HEK293 (cell line): ENCODE data around the gene YIPF1.

Experiments used
- CTCF ChIA-PET: fragments of 350-600 bp; formaldehyde crosslinking; extraction: SDS; loops from one replicate; lab custom pipeline; 2021; ENCODE audit warnings: antibody characterized with exemption; lab: Yijun Ruan, JAX
- POLR2A ChIA-PET: fragments of 300-600 bp; formaldehyde crosslinking; extraction: SDS; loops from one replicate; lab custom pipeline; 2020; ENCODE audit warnings: antibody characterized with exemption, inconsistent platforms; lab: Yijun Ruan, JAX
- H3K27ac ChIP-seq: fragments of 200-500 bp; sonication (Bioruptor generic); 2 replicates; pipeline ENCODE4 v1.5.1; 2014; ENCODE audit warnings: low read depth, low read length, control low read depth, inconsistent platforms; ENCODE audit errors: extremely low read depth
- H3K36me3 ChIP-seq, 2 experiments: fragments of 200-500 bp in 1 of 2; sonication (Bioruptor generic) in 1 of 2; 1 replicate in 1 of 2; 2 replicates in 1 of 2; pipeline ENCODE4 v1.5.1; 2014 to 2017; ENCODE audit warnings: inconsistent platforms in 2 of 2, low read length in 2 of 2; ENCODE audit not compliant: control insufficient read depth in 2 of 2, insufficient read depth in 1 of 2
- H3K4me1 ChIP-seq: fragments of 200-500 bp; sonication (Bioruptor generic); 2 replicates; pipeline ENCODE4 v1.5.1; 2014; ENCODE audit warnings: mild to moderate bottlenecking, low read length, inconsistent platforms; ENCODE audit not compliant: control insufficient read depth, insufficient read depth
- H3K4me3 ChIP-seq: 2 replicates; pipeline ENCODE4 v1.5.1; 2011; ENCODE audit warnings: low read depth, mild to moderate bottlenecking, control low read depth, low read length, moderate library complexity
- H3K9me3 ChIP-seq: fragments of 200-500 bp; sonication (Bioruptor generic); 2 replicates; pipeline ENCODE4 v1.5.1; 2014; ENCODE audit warnings: low read depth, low read length, inconsistent platforms; ENCODE audit not compliant: control insufficient read depth, insufficient read depth
- KLF16 ChIP-seq: fragments of 450-650 bp; formaldehyde crosslinking; IDR thresholded peaks from 2 replicates; pipeline ENCODE4 v1.5.1; 2017; ENCODE audit warnings: missing biosample characterization, missing genetic modification characterization
- OVOL3 ChIP-seq: fragments of 450-650 bp; formaldehyde crosslinking; IDR thresholded peaks from 2 replicates; pipeline ENCODE4 v1.5.1; 2016; ENCODE audit warnings: missing biosample characterization, missing genetic modification characterization
- PRDM4 ChIP-seq: fragments of 450-650 bp; formaldehyde crosslinking; IDR thresholded peaks from 2 replicates; pipeline ENCODE4 v1.5.1; 2017; ENCODE audit warnings: missing biosample characterization, missing genetic modification characterization
- REPIN1 ChIP-seq: fragments of 450-650 bp; formaldehyde crosslinking; IDR thresholded peaks from 2 replicates; pipeline ENCODE4 v1.5.1; 2017; ENCODE audit warnings: missing biosample characterization, missing genetic modification characterization, low read depth
- SP3 ChIP-seq: fragments of 450-650 bp; formaldehyde crosslinking; IDR thresholded peaks from 2 replicates; pipeline ENCODE4 v1.5.1; 2016; ENCODE audit warnings: missing biosample characterization, missing genetic modification characterization
- ZNF10 ChIP-seq: fragments of 450-650 bp; formaldehyde crosslinking; IDR thresholded peaks from 2 replicates; pipeline ENCODE4 v1.5.1; 2017; ENCODE audit warnings: missing biosample characterization, missing genetic modification characterization
- ZNF157 ChIP-seq: fragments of 450-650 bp; formaldehyde crosslinking; IDR thresholded peaks from 2 replicates; pipeline ENCODE4 v1.5.1; 2016; ENCODE audit warnings: missing biosample characterization, missing genetic modification characterization
- ZNF423 ChIP-seq: fragments of 450-650 bp; formaldehyde crosslinking; IDR thresholded peaks from 2 replicates; pipeline ENCODE4 v1.5.1; 2016; ENCODE audit warnings: missing biosample characterization, missing genetic modification characterization
- ZNF426 ChIP-seq: fragments of 450-650 bp; formaldehyde crosslinking; IDR thresholded peaks from 2 replicates; pipeline ENCODE4 v1.5.1; 2017; ENCODE audit warnings: missing biosample characterization, missing genetic modification characterization, mild to moderate bottlenecking, inconsistent platforms, moderate library complexity
- ZNF501 ChIP-seq: fragments of 450-650 bp; formaldehyde crosslinking; IDR thresholded peaks from 2 replicates; pipeline ENCODE4 v1.5.1; 2016; ENCODE audit warnings: missing biosample characterization, missing genetic modification characterization
- ZNF530 ChIP-seq: fragments of 450-650 bp; formaldehyde crosslinking; IDR thresholded peaks from 2 replicates; pipeline ENCODE4 v1.5.1; 2016; ENCODE audit warnings: low read depth, missing biosample characterization, missing genetic modification characterization
- ZNF549 ChIP-seq: fragments of 450-650 bp; IDR thresholded peaks from 2 replicates; pipeline ENCODE4 v1.5.1; 2018; ENCODE audit warnings: missing biosample characterization, missing genetic modification characterization, mild to moderate bottlenecking, inconsistent platforms, moderate library complexity
- ZNF558 ChIP-seq: fragments of 450-650 bp; formaldehyde crosslinking; IDR thresholded peaks from 2 replicates; pipeline ENCODE4 v1.5.1; 2016; ENCODE audit warnings: missing biosample characterization, missing genetic modification characterization
- ZNF560 ChIP-seq: fragments of 450-650 bp; formaldehyde crosslinking; IDR thresholded peaks from 2 replicates; pipeline ENCODE4 v1.5.1; 2017; ENCODE audit warnings: missing biosample characterization, missing genetic modification characterization, borderline replicate concordance
- ZNF664 ChIP-seq: fragments of 450-650 bp; formaldehyde crosslinking; IDR thresholded peaks from 2 replicates; pipeline ENCODE4 v1.5.1; 2016; ENCODE audit warnings: missing biosample characterization, missing genetic modification characterization
- ZNF776 ChIP-seq: fragments of 450-650 bp; formaldehyde crosslinking; IDR thresholded peaks from 2 replicates; pipeline ENCODE4 v1.5.0; 2017; ENCODE audit warnings: missing biosample characterization, missing genetic modification characterization, borderline replicate concordance
- ZNF785 ChIP-seq: fragments of 450-650 bp; formaldehyde crosslinking; IDR thresholded peaks from 2 replicates; pipeline ENCODE4 v1.5.1; 2016; ENCODE audit warnings: missing biosample characterization, missing genetic modification characterization
- ZSCAN30 ChIP-seq: fragments of 450-650 bp; IDR thresholded peaks from 2 replicates; pipeline ENCODE4 v1.5.1; 2018; ENCODE audit warnings: missing biosample characterization, mild to moderate bottlenecking, missing genetic modification characterization, moderate library complexity
- TF ChIP-seq, protein P1 (sequence below): fragments of 450-650 bp; formaldehyde crosslinking; IDR thresholded peaks from 2 replicates; pipeline ENCODE4 v1.5.1; 2016; ENCODE audit warnings: missing biosample characterization, missing genetic modification characterization
- TF ChIP-seq, protein P2 (sequence below): fragments of 450-650 bp; formaldehyde crosslinking; IDR thresholded peaks from 2 replicates; pipeline ENCODE4 v1.5.1; 2016; ENCODE audit warnings: missing biosample characterization, missing genetic modification characterization, low read depth
- TF ChIP-seq, protein P3 (sequence below): fragments of 450-650 bp; formaldehyde crosslinking; IDR thresholded peaks from 2 replicates; pipeline ENCODE4 v1.5.1; 2016; ENCODE audit warnings: missing biosample characterization, missing genetic modification characterization, borderline replicate concordance
- TF ChIP-seq, protein P4 (sequence below): fragments of 450-650 bp; formaldehyde crosslinking; IDR thresholded peaks from 2 replicates; pipeline ENCODE4 v1.5.1; 2016; ENCODE audit warnings: missing biosample characterization, missing genetic modification characterization

YIPF1 gene

DNA sequence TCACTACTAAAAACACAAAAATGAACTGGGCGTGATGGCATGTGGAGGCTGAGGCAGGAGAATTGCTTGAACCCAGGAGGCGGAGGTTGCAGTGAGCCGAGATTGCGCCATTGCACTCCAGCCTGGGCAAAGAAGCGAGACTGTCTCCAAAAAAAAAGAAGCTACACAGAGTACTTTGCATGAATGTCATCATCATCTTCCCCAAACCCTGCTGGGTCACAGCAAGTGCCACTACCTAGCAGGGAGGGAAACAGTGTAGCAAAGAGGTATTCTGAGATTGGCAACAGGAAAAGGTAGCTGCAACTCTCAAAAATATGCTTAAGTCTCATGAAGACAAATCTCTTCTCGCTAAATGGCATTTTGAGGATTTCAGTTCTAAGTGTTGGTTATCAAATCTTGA, 64.3 kb downstream of the YIPF1 start (continued):
- no peak for TF ChIP-seq PRDM4
- no peak for TF ChIP-seq KLF16 (tag by site-specific recombination)
- no peak for TF ChIP-seq ZNF10 (tag by site-specific recombination)
- no peak for TF ChIP-seq OVOL3
- TF ChIP-seq, protein P1, sequence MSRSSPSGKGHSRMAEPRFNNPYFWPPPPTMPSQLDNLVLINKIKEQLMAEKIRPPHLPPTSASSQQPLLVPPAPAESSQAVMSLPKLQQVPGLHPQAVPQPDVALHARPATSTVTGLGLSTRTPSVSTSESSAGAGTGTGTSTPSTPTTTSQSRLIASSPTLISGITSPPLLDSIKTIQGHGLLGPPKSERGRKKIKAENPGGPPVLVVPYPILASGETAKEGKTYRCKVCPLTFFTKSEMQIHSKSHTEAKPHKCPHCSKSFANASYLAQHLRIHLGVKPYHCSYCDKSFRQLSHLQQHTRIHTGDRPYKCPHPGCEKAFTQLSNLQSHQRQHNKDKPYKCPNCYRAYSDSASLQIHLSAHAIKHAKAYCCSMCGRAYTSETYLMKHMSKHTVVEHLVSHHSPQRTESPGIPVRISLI, result no peak
- no peak for TF ChIP-seq ZNF560 (tag by site-specific recombination)
- no peak for TF ChIP-seq ZNF549
- no peak for TF ChIP-seq ZNF776 (tag by site-specific recombination)
- TF ChIP-seq, protein P2, sequence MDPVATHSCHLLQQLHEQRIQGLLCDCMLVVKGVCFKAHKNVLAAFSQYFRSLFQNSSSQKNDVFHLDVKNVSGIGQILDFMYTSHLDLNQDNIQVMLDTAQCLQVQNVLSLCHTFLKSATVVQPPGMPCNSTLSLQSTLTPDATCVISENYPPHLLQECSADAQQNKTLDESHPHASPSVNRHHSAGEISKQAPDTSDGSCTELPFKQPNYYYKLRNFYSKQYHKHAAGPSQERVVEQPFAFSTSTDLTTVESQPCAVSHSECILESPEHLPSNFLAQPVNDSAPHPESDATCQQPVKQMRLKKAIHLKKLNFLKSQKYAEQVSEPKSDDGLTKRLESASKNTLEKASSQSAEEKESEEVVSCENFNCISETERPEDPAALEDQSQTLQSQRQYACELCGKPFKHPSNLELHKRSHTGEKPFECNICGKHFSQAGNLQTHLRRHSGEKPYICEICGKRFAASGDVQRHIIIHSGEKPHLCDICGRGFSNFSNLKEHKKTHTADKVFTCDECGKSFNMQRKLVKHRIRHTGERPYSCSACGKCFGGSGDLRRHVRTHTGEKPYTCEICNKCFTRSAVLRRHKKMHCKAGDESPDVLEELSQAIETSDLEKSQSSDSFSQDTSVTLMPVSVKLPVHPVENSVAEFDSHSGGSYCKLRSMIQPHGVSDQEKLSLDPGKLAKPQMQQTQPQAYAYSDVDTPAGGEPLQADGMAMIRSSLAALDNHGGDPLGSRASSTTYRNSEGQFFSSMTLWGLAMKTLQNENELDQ (tag by site-specific recombination), result no peak

GRCh38 chr1:53822931-53823330, 66.7 kb downstream of the YIPF1 start:
- POLR2A ChIA-PET, result no interaction called here
- H3K27ac ChIP-seq, result no peak overlapping the region
- H3K36me3 ChIP-seq, result peaks cover 42 to 74% of the 10 kb centered on the region in 2 experiments
- no peaks in the 10 kb centered on the region for H3K9me3 ChIP-seq
- CTCF ChIA-PET, result interaction anchor here (0.9 to 1.5 kb wide), 2 partner anchors 11 to 337 kb away, joined by 3 to 8 read pairs; no protein-coding TSS in a partner anchor
- H3K4me1 ChIP-seq, result no peaks in the 10 kb centered on the region
- no peak overlapping the region for H3K4me3 ChIP-seq
- TF ChIP-seq ZNF423 (tag by site-specific recombination) (no peak), REPIN1 (tag by site-specific recombination) (no peak), ZNF558 (tag by site-specific recombination) (no peak), ZNF530 (tag by site-specific recombination) (no peak), PRDM4 (no peak), SP3 (tag by site-specific recombination) (no peak), ZNF501 (no peak), ZSCAN30 (tag by site-specific recombination) (no peak), ZNF785 (tag by site-specific recombination) (no peak), ZNF664 (tag by site-specific recombination) (no peak), ZNF157 (tag by site-specific recombination) (no peak), ZNF426 (tag by site-specific recombination) (no peak)
- TF ChIP-seq, protein P3, sequence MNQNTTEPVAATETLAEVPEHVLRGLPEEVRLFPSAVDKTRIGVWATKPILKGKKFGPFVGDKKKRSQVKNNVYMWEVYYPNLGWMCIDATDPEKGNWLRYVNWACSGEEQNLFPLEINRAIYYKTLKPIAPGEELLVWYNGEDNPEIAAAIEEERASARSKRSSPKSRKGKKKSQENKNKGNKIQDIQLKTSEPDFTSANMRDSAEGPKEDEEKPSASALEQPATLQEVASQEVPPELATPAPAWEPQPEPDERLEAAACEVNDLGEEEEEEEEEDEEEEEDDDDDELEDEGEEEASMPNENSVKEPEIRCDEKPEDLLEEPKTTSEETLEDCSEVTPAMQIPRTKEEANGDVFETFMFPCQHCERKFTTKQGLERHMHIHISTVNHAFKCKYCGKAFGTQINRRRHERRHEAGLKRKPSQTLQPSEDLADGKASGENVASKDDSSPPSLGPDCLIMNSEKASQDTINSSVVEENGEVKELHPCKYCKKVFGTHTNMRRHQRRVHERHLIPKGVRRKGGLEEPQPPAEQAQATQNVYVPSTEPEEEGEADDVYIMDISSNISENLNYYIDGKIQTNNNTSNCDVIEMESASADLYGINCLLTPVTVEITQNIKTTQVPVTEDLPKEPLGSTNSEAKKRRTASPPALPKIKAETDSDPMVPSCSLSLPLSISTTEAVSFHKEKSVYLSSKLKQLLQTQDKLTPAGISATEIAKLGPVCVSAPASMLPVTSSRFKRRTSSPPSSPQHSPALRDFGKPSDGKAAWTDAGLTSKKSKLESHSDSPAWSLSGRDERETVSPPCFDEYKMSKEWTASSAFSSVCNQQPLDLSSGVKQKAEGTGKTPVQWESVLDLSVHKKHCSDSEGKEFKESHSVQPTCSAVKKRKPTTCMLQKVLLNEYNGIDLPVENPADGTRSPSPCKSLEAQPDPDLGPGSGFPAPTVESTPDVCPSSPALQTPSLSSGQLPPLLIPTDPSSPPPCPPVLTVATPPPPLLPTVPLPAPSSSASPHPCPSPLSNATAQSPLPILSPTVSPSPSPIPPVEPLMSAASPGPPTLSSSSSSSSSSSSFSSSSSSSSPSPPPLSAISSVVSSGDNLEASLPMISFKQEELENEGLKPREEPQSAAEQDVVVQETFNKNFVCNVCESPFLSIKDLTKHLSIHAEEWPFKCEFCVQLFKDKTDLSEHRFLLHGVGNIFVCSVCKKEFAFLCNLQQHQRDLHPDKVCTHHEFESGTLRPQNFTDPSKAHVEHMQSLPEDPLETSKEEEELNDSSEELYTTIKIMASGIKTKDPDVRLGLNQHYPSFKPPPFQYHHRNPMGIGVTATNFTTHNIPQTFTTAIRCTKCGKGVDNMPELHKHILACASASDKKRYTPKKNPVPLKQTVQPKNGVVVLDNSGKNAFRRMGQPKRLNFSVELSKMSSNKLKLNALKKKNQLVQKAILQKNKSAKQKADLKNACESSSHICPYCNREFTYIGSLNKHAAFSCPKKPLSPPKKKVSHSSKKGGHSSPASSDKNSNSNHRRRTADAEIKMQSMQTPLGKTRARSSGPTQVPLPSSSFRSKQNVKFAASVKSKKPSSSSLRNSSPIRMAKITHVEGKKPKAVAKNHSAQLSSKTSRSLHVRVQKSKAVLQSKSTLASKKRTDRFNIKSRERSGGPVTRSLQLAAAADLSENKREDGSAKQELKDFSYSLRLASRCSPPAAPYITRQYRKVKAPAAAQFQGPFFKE (tag by site-specific recombination), result no peak
- TF ChIP-seq, protein P4, sequence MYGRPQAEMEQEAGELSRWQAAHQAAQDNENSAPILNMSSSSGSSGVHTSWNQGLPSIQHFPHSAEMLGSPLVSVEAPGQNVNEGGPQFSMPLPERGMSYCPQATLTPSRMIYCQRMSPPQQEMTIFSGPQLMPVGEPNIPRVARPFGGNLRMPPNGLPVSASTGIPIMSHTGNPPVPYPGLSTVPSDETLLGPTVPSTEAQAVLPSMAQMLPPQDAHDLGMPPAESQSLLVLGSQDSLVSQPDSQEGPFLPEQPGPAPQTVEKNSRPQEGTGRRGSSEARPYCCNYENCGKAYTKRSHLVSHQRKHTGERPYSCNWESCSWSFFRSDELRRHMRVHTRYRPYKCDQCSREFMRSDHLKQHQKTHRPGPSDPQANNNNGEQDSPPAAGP (tag by site-specific recombination), result no peak
